NCI-H526 treated with DMSO at 0.1 percent for 48 hours (cell line): ENCODE results near the gene PPP1R10.
"Not testable (repeated sequence)": the region's sequence is repeated elsewhere in the genome, so short reads cannot be mapped to it uniquely, and the experiment has no call there.

Experiments
- DNase-seq: peaks from one replicate; lab custom pipeline; 2025; lab: John Stamatoyannopoulos, UW

PPP1R10 gene

GRCh38 chr6:30616811-30617564 is at the start of gene PPP1R10:
Gene PPP1R10 (minus strand): TSS chr6:30617243. CDS start chr6:30609944, 7,299 bp downstream.
- DNase-seq = peak; percentile 98

DNA sequence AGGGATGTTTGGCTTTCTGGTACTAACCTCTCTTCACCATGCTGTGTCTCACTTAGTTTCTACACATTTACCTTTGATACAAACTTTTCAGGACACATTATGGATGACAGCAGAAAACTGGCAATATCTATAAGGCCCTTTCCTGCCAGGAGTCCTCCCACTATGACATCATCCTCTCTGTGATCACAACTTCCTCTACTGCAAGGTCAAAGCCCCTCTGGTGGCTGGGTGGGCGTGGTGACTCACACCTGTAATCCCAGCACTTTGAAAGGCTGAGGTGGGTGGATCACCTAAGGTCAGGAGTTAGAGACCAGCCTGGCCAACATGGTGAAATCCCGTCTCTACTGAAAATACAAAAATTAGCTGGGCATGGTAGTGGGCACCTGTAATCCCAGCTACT is 49.3 kb upstream of the PPP1R10 start:
- DNase-seq = not testable (repeated sequence)

DNA sequence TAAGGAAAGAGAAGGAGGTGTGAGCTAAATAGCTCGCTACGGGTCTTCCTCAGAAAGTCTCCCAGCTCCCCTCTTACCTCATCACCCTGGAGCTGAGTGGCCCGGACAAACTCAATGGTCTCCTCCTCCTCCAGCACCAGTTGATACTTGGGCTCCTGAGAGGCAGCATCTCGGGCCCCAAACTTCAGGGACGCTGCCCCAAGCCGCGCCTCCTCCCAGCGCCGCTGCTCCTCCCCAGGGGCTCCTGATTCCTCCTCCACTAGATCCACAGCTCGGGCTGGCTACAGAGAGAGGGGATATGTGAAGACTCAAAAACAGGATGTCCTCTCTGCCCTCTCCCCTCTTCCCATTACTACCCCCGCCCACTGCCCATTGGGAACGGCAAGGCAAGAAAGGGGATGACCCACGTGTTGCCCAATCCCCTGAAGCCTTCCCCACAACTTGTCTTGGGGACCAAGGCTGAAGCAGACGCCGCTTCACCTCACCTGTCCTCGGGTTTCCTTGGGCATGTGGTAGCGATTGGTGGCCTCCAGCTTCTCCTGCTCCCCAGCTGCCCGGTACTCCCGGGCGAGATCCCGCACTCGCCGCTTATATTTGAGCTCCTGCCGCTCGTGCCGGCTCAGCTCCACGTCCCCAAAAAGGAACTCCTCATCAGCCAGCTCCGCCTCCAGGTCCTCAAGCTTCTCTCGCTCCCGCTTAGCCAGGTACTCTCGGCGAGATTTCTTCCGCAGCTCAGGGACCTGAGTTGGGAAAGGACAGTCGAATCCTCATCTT is 48.1 kb upstream of the PPP1R10 start:
- DNase-seq = no peak

DNA sequence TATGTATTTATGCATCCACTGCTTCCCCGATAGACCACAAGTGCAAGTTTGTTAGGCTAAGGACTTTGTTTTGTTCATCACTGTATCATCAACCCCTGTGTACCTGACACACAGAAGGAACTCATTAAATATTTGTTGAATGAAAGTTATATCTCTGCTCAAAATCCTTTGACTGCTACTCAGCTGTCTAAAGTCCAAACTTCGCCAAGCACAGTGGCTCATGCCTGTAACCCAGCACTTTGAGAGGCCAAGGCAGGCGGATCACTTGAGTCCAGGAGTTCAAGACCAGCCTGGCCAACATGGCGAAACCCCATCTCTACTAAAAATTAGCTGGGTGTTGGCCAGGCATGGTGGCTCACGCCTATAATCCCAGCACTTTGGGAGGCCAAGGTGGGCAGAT is 40.9 kb upstream of the PPP1R10 start:
- DNase-seq = not testable (repeated sequence)

- no peak for DNase-seq
Measured at GRCh38 chr6:30657454-30657853, 40.4 kb upstream of the PPP1R10 start.

- DNase-seq = no peak
Measured at GRCh38 chr6:30656513-30656912, 39.5 kb upstream of the PPP1R10 start.

DNA sequence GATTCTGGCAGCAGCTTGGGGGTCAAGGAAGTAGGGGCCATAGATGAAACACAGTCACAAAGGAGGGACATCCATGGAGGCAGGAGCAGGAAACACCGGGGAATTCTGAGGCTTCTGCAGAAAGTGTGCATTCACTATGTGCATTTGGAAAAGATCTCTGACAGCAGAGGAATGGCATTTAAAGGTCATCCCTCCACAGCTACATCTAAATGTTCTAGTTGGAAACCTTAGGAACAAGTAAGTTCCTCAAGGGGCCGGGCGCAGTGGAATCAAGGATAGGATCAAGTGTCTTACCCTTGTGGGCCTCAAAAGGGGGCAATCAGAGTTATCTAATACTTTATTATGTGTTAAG is 38.7 kb upstream of the PPP1R10 start:
- no peak for DNase-seq

DNA sequence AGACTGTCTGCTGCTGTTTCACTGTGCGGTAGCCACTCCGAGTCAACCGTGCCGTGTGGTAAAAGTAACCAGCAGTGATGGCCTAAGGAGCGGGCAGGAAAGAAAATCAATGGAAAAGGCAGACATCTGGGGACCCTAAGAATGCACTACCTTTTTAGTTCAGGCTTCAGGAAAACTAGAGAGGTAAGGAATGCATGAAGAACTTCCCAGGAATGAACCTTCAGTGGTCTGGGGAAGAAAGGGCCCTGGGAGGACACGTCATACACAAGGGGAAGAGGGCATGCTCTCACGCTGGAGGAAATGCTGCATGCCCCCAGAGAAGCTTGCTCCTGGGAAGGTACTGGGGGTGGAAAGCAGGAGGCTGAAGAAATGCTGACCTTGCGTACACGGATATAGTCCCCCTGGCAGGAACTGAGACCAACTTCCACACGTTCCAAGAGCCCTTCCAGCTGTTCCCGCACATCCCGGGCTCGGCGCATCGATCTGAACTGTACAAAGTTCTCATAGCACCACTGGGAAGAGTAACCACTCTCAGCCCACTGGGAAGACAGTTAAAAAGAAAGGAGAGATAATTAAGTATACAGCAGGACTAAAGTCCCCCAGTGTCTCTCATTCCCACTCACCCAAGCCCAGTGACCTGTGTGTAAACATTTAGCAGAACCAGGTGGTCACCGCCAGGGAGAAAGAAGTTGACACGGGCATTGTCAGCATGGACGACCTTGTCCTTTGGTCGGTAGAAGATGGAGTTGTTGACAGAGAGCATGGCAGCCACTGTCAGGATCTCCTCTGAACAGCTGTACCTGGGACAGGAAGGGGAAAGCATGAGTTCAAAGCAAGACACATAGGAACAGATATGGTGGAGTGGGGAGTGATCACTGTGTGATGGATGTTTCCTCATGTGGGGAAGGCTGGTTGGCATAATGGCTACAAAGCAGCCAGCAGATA is 38.0 kb upstream of the PPP1R10 start:
- no peak for DNase-seq

- DNase-seq = no peak
Measured at GRCh38 chr6:30651143-30651542, 34.1 kb upstream of the PPP1R10 start.

DNA sequence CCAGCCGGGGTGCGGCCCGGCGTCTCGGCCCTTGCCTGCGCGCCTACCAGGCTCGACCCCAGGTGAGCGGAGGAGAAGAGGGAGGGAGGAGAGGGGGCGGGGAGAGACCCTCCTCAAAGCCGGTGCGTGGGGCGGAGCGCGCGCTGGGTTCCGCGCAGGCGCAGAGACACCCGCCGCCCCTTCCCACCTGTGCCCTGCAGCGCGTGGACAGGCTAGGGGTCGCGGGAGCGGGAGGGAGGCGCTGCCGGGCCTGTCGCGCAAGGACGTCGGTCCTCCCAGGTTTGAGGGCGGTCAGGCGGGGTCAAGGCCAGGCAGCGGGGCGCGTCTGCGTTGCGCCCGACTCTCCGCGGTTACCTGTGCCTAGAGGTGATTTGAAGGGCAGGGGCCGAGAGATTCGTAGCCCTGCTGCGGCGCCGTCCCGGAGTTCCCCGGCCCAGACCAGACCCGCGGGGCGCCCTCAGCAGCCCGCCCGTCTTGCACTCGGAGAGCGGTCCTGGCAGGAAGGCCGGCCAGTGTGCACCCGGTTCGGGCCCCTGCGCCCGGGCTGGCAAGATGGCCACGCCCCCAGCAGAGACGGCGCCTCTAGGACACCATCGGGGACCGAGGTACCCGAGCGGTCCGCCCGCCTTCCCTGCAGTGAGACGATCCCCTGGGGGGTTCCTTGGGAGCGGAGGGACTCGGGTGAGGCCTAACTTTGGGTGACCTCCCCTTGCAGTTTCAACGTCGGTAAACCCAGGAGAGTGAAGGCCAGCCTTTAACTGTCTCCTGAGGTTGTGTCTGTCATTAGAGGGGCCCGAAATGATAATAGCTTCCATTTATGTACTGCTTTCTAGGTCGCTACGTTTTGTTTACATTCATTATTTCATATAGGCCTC is 30.4 kb upstream of the PPP1R10 start:
- peak; percentile 66 for DNase-seq

GRCh38 chr6:30646450-30647241 is 29.6 kb upstream of the PPP1R10 start, which contains the start of gene C6orf136:
Gene C6orf136 (plus strand): TSS chr6:30647133. CDS start chr6:30647232, 99 bp downstream.
- peak; percentile 82 for DNase-seq

DNA sequence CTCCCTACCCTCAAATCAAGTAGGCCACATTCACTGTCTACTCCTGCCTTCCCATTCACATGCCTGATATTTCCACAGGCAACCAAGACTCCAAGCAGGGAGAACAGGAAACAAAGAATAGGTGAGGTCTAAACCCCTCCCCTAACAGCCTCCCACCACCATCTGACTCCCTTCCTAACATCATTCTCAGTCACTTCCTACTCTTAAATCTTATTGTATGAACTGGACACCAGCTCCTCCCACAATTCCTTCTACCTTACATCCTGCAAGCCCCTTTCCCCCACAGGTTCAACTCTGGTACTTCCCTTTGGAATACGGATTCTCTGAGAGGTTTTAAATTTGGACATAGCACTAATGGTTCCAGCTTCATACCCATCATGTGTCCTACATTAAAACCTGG is 28.9 kb upstream of the PPP1R10 start:
- no peak for DNase-seq

DNA sequence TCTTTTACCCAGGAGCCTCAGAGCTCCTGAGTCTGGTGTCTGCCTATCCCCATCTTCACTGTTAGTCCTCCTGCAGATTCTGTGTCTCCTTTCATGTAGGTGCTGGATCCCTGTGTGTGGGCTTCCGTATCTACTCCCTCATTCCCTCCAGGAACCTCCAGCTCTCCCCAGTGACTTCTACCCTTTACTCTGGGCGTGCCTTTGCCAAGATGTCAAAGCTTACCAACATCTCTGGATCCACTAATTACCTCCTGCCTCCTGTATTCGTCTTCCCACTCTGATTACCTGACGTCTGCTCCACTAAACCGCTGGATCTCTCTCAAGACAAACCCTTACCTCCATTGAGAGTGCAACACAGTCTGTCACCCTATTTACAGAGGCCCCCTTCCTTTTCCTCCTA is 27.7 kb upstream of the PPP1R10 start:
- no peak for DNase-seq

DNA sequence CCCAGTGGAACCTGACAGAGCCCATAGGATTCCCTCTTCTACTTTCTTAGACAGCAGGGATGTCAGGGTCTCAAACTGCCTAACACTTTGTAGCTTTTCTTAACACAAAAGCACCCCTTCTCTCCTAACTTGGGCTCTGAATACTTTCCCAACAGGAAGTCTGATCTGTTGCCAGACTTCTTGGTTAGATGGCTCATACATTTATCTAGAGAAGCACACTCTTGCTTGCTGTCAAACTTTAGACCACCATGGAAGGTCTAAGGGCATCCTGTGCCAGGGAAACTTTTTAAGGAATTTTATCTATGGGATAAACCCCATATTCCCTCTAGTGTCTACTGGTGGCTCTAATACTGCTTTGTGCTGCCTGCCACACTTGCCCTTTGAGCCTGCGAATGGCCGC is 26.6 kb upstream of the PPP1R10 start:
- no peak for DNase-seq

GRCh38 chr6:30641048-30641447 is 24.0 kb upstream of the PPP1R10 start:
- no peak for DNase-seq

- DNase-seq = no peak
Measured at GRCh38 chr6:30640481-30640880, 23.4 kb upstream of the PPP1R10 start.

GRCh38 chr6:30635834-30636233 is 18.8 kb upstream of the PPP1R10 start:
- no peak for DNase-seq

- peak; percentile 29 for DNase-seq
Measured at GRCh38 chr6:30626484-30627366, 9.7 kb upstream of the PPP1R10 start, which contains the start of gene ATAT1. Gene ATAT1 (plus strand): TSS chr6:30626874.

DNA sequence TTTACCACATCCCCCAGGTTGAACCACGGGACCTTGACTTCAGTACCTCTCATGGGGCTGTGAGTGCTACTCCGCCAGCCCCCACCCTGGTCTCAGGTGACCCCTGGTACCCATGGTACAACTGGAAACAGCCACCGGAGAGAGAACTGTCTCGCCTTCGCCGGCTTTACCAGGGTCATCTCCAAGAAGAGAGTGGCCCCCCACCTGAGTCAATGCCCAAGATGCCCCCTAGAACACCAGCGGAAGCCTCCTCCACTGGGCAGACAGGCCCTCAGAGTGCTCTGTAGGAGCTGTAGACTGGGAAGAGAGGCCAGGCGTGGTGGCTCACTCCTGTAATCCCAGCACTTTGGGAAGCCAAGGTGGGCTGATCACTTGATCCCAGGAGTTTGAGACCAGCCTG is 8.5 kb upstream of the PPP1R10 start:
- no peak for DNase-seq
